Prostate gland (tissue), 2 donors: Measurements from ENCODE around the gene SCN2A. TPM values are rescaled to one million over a fixed set of nuclear protein-coding genes. Genes with fewer than 3 reads are reported as not detected.

Source experiments
- DNase-seq: peaks from one replicate; pipeline ENCODE4 v3.0.0-alpha.2; 2019; ENCODE audit warnings: low spot score
- H3K27ac ChIP-seq, 2 donors: fragments of 200-600 bp; sonication (generic); 2 replicates each; pipeline ENCODE4 v1.5.1; 2017 to 2019
- H3K27me3 ChIP-seq: fragments of 200-600 bp; sonication (generic); replicated peaks from 2 replicates; pipeline ENCODE4 v1.5.1; 2019; ENCODE audit not compliant: insufficient read depth
- H3K36me3 ChIP-seq, 2 donors: fragments of 200-600 bp; sonication (generic); 1 replicate in 1 of 2; 2 replicates in 1 of 2; pipeline versions ENCODE4 v1.5.1 to v1.8.1; 2017 to 2019
- H3K4me1 ChIP-seq: fragments of 200-600 bp; sonication (generic); replicated peaks from 2 replicates; pipeline ENCODE4 v1.5.1; 2019
- H3K4me3 ChIP-seq, 2 donors: fragments of 200-600 bp; sonication (generic); 2 replicates each; pipeline ENCODE4 v1.5.1; 2017 to 2019
- H3K9me3 ChIP-seq: fragments of 200-600 bp; sonication (generic); 2 replicates; pipeline ENCODE4 v1.5.1; 2017
- CTCF ChIP-seq, 4 experiments: fragments of 200-600 bp in 2 of 4; fragments of 450-650 bp in 2 of 4; sonication (generic) in 2 of 4; IDR thresholded peaks; 1 replicate in 3 of 4; 2 replicates in 1 of 4; pipeline ENCODE4 v1.5.1; 2016 to 2019; ENCODE audit warnings: antibody characterized with exemption in 4 of 4, mild to moderate bottlenecking in 2 of 4, moderate library complexity in 2 of 4
- POLR2A ChIP-seq: fragments of 450-650 bp; IDR thresholded peaks from one replicate; pipeline ENCODE4 v1.6.1; 2016; ENCODE audit warnings: antibody characterized with exemption, mild to moderate bottlenecking
- POLR2AphosphoS5 ChIP-seq: sonication (generic); formaldehyde crosslinking; IDR thresholded peaks from one replicate; pipeline ENCODE4 v1.6.1; 2017; ENCODE audit warnings: antibody characterized with exemption
- WGBS: methylation state at CpG from one replicate; pipeline ENCODE4 v1.1.5; 2018; 5-methylcytosine and 5-hydroxymethylcytosine counted together
- intact Hi-C: fragments of 100-400 bp; cut with DNase I; formaldehyde crosslinking; loops from one replicate; pipeline ENCODE4 v1.14.2; 2022
- total RNA-seq, 2 donors: library from RNA; depleted of rRNA; stranded (reverse); fragments of >200 nt; gene quantifications; one replicate each; pipeline ENCODE4 v1.1.0, GENCODE V29; 2016

The SCN2A gene
- total RNA-seq, 2 donors from 2014 or later: 0.87 to 1.4 TPM

- 48% methylated on average over 2 of the region's 2 CpGs for WGBS
- intact Hi-C loops: no loop called here
- H3K27ac ChIP-seq: no peak overlapping the region
- H3K9me3 ChIP-seq: no peaks in the 10 kb centered on the region
- H3K36me3 ChIP-seq: no peaks in the 10 kb centered on the region
- no peak for DNase-seq
- H3K4me1 ChIP-seq: no peaks in the 10 kb centered on the region
- no peaks in the 10 kb centered on the region for H3K27me3 ChIP-seq
- H3K4me3 ChIP-seq: no peak overlapping the region
- no peak for TF ChIP-seq POLR2A
- no peak for TF ChIP-seq CTCF (IDR thresholded peaks at IDR 0.05)
- no peak for TF ChIP-seq POLR2AphosphoS5
Observed at GRCh38 chr2:165237056-165237455, 2.2 kb upstream of the SCN2A start.

- Histone ChIP-seq H3K36me3 (no peaks in the 10 kb centered on the region), H3K4me1 (no peaks in the 10 kb centered on the region), H3K9me3 (no peaks in the 10 kb centered on the region), H3K27me3 (no peaks in the 10 kb centered on the region), H3K27ac (no peak overlapping the region), H3K4me3 (no peak overlapping the region)
- intact Hi-C loops: no loop called here
- WGBS: 8% methylated on average over 3 of the region's 3 CpGs
- no peak for DNase-seq
- TF ChIP-seq CTCF (IDR thresholded peaks at IDR 0.05) (no peak), POLR2A (no peak), POLR2AphosphoS5 (no peak)
Observed at GRCh38 chr2:165238295-165238694, 919 bp upstream of the SCN2A start.

GRCh38 chr2:165239856-165240515, 772 bp downstream of the SCN2A start:
- intact Hi-C loops: no loop called here
- H3K9me3 ChIP-seq: no peaks in the 10 kb centered on the region
- 63% methylated on average over 4 of the region's 4 CpGs for WGBS

GRCh38 chr2:165240916-165241315, 1.7 kb downstream of the SCN2A start:
- Histone ChIP-seq H3K4me1 (no peaks in the 10 kb centered on the region), H3K36me3 (no peaks in the 10 kb centered on the region), H3K4me3 (no peak overlapping the region), H3K9me3 (no peaks in the 10 kb centered on the region), H3K27me3 (no peaks in the 10 kb centered on the region), H3K27ac (no peak overlapping the region)
- WGBS: 91% methylated on average over 2 of the region's 2 CpGs
- intact Hi-C loops: no loop called here
- no peak for TF ChIP-seq POLR2A
- no peak for TF ChIP-seq POLR2AphosphoS5
- no peak for TF ChIP-seq CTCF (IDR thresholded peaks at IDR 0.05)
- no peak for DNase-seq

More at GRCh38 chr2:165239856-165240515, 772 bp downstream of the SCN2A start:
- H3K27me3 ChIP-seq: no peaks in the 10 kb centered on the region
- TF ChIP-seq POLR2AphosphoS5 (no peak), CTCF (IDR thresholded peaks at IDR 0.05) (no peak), POLR2A (no peak)
- H3K4me1 ChIP-seq: no peaks in the 10 kb centered on the region
- no peaks in the 10 kb centered on the region for H3K36me3 ChIP-seq
- no peak overlapping the region for H3K27ac ChIP-seq
- H3K4me3 ChIP-seq: no peak overlapping the region
- DNase-seq: no peak

GRCh38 chr2:165245081-165245793, 6.0 kb downstream of the SCN2A start:
- H3K27me3 ChIP-seq: no peaks in the 10 kb centered on the region
- H3K9me3 ChIP-seq: no peaks in the 10 kb centered on the region
- TF ChIP-seq POLR2AphosphoS5 (no peak), POLR2A (no peak), CTCF (IDR thresholded peaks at IDR 0.05) (no peak)
- H3K4me3 ChIP-seq: no peak overlapping the region
- H3K36me3 ChIP-seq: no peaks in the 10 kb centered on the region
- DNase-seq: no peak
- intact Hi-C loops: no loop called here
- no peak overlapping the region for H3K27ac ChIP-seq
- 40% methylated on average over 5 of the region's 5 CpGs for WGBS
- no peaks in the 10 kb centered on the region for H3K4me1 ChIP-seq
